Measurements from ENCODE around the gene FAR2. TPM values are rescaled to one million over a fixed set of nuclear protein-coding genes. Genes with fewer than 3 reads are reported as not detected.

Gene FAR2
- total RNA-seq, 1 donor from 2014 or later, result 19.5 TPM

- Histone ChIP-seq H3K27ac (no peak overlapping the region), H3K9ac (no peak overlapping the region), H3F3A (ENCODE audit: low read depth) (no peaks in the 10 kb centered on the region), H3K27me3 (no peaks in the 10 kb centered on the region), H3K36me3 (no peaks in the 10 kb centered on the region), H3K4me3 (no peak overlapping the region), H4K20me1 (ENCODE audit: low read depth) (no peaks in the 10 kb centered on the region), H3K9me3 (ENCODE audit: low read depth) (no peaks in the 10 kb centered on the region), H2AFZ (replicated peaks) (no peak overlapping the region), H3K4me2 (no peak overlapping the region), H3K4me1 (peaks cover 8% of the 10 kb centered on the region), H3K79me2 (ENCODE audit: low read depth) (no peaks in the 10 kb centered on the region)
- H3K27me3 Mint-ChIP-seq (ENCODE audit: insufficient read depth, low read depth), result no peaks in the 10 kb centered on the region
- no peak for DNase-seq (ENCODE audit: low spot score)
- no peak overlapping the region for H3K4me3 Mint-ChIP-seq
- H3K9me3 Mint-ChIP-seq, result peaks cover 21% of the 10 kb centered on the region
- TF ChIP-seq EZH2 (IDR thresholded peaks at IDR 0.05) (no peak), EZH2phosphoT487 (IDR thresholded peaks at IDR 0.05) (no peak), CTCF (IDR thresholded peaks at IDR 0.05) (no peak)
- H3K36me3 Mint-ChIP-seq, result peaks cover 19% of the 10 kb centered on the region
- H3K27ac Mint-ChIP-seq, result no peak overlapping the region
- peaks cover 4% of the 10 kb centered on the region for H3K4me1 Mint-ChIP-seq
These were observed 171.4 kb downstream of the FAR2 start for GRCh38 chr12:29320295-29321085.

GRCh38 chr12:29322157-29322556, 173.1 kb downstream of the FAR2 start:
- Histone ChIP-seq H3K4me1 (no peaks in the 10 kb centered on the region), H3K79me2 (ENCODE audit: low read depth) (no peaks in the 10 kb centered on the region), H3K36me3 (no peaks in the 10 kb centered on the region), H3K27ac (no peak overlapping the region), H3K27me3 (no peaks in the 10 kb centered on the region), H3F3A (ENCODE audit: low read depth) (no peaks in the 10 kb centered on the region), H3K9me3 (ENCODE audit: low read depth) (no peaks in the 10 kb centered on the region), H3K4me2 (no peak overlapping the region), H3K9ac (no peak overlapping the region), H2AFZ (replicated peaks) (no peak overlapping the region), H4K20me1 (ENCODE audit: low read depth) (no peaks in the 10 kb centered on the region), H3K4me3 (no peak overlapping the region)
- H3K36me3 Mint-ChIP-seq, result peaks cover 22% of the 10 kb centered on the region
- no peak overlapping the region for H3K27ac Mint-ChIP-seq
- H3K4me3 Mint-ChIP-seq, result no peak overlapping the region
- H3K9me3 Mint-ChIP-seq, result peaks cover 24% of the 10 kb centered on the region
- TF ChIP-seq CTCF (IDR thresholded peaks at IDR 0.05), result no peak
- no peak for TF ChIP-seq EZH2 (IDR thresholded peaks at IDR 0.05)
- no peak for TF ChIP-seq EZH2phosphoT487 (IDR thresholded peaks at IDR 0.05)
- no peak for DNase-seq (ENCODE audit: low spot score)
- H3K4me1 Mint-ChIP-seq, result no peaks in the 10 kb centered on the region
- no peaks in the 10 kb centered on the region for H3K27me3 Mint-ChIP-seq (ENCODE audit: insufficient read depth, low read depth)

GRCh38 chr12:29329411-29329810, 180.3 kb downstream of the FAR2 start:
- no peak for DNase-seq (ENCODE audit: low spot score)
- Histone ChIP-seq H3K36me3 (no peaks in the 10 kb centered on the region), H3K9me3 (ENCODE audit: low read depth) (no peaks in the 10 kb centered on the region), H4K20me1 (ENCODE audit: low read depth) (no peaks in the 10 kb centered on the region), H3K9ac (no peak overlapping the region), H3K27ac (no peak overlapping the region), H2AFZ (replicated peaks) (no peak overlapping the region), H3K4me2 (no peak overlapping the region), H3K27me3 (no peaks in the 10 kb centered on the region), H3K79me2 (ENCODE audit: low read depth) (no peaks in the 10 kb centered on the region), H3K4me1 (no peaks in the 10 kb centered on the region), H3K4me3 (no peak overlapping the region), H3F3A (ENCODE audit: low read depth) (no peaks in the 10 kb centered on the region)
- Mint-ChIP-seq H3K27ac (no peak overlapping the region), H3K9me3 (peaks cover 7% of the 10 kb centered on the region), H3K4me3 (no peak overlapping the region), H3K36me3 (peaks cover 6% of the 10 kb centered on the region), H3K4me1 (no peaks in the 10 kb centered on the region), H3K27me3 (ENCODE audit: insufficient read depth, low read depth) (no peaks in the 10 kb centered on the region)
- no peak for TF ChIP-seq EZH2 (IDR thresholded peaks at IDR 0.05)
- no peak for TF ChIP-seq CTCF (IDR thresholded peaks at IDR 0.05)
- TF ChIP-seq EZH2phosphoT487 (IDR thresholded peaks at IDR 0.05), result no peak

Measured in neural progenitor cell (in vitro differentiated cells).